ENCODE data around the gene ADGRL1.
A peak's percentile ranks its signal among the peaks of the same experiment; 100 is the strongest.
"Not testable (repeated sequence)": the region's sequence is repeated elsewhere in the genome, so short reads cannot be mapped to it uniquely, and the experiment has no call there.

Gene ADGRL1

GRCh38 chr19:14203177-14203576 is 2.8 kb downstream of the ADGRL1 start:
- H3K36me3 ChIP-seq (ENCODE audit: insufficient read depth, low read length), result no peaks in the 10 kb centered on the region
- H2AFZ ChIP-seq (ENCODE audit: low read depth, low read length), result no peak overlapping the region
- H3K4me3 ChIP-seq (ENCODE audit: low read depth in 1 of 2, low read length in 2 of 2), result no peak overlapping the region
- H3K9ac ChIP-seq (ENCODE audit: low read depth, low read length), result no peak overlapping the region
- no peaks in the 10 kb centered on the region for H3K9me3 ChIP-seq (ENCODE audit: insufficient read depth, low read length, severe bottlenecking)
- H3K27me3 ChIP-seq (ENCODE audit: insufficient read depth, low read length, poor library complexity), result peaks cover 8% of the 10 kb centered on the region
- ATAC-seq (ENCODE audit: insufficient read depth, low read depth) (no peak), DNase-seq (no peak)
- H4K20me1 ChIP-seq (ENCODE audit: insufficient read depth, low read length), result peaks cover 30% of the 10 kb centered on the region
- peaks cover 29% of the 10 kb centered on the region for H3K79me2 ChIP-seq (ENCODE audit: insufficient read depth, low read length)
- H3K4me2 ChIP-seq (ENCODE audit: insufficient read depth, low read length), result no peak overlapping the region
- peaks cover 33% of the 10 kb centered on the region for H3K4me1 ChIP-seq (ENCODE audit: insufficient read depth, low read length)
- H3K27ac ChIP-seq (ENCODE audit: low read length), result no peak overlapping the region
- TF ChIP-seq EZH2 (IDR thresholded peaks at IDR 0.05; ENCODE audit: borderline replicate concordance, low read depth, low read length, severe bottlenecking) (no peak), CTCF (IDR thresholded peaks at IDR 0.05; ENCODE audit: borderline replicate concordance, extremely low read depth, low read length, poor library complexity, severe bottlenecking) (no peak)

- Histone ChIP-seq H4K20me1 (ENCODE audit: insufficient read depth, low read length) (peaks cover 37% of the 10 kb centered on the region), H3K79me2 (ENCODE audit: insufficient read depth, low read length) (peaks cover 29% of the 10 kb centered on the region), H3K4me1 (ENCODE audit: insufficient read depth, low read length) (peaks cover 21% of the 10 kb centered on the region)
- H3K4me3 ChIP-seq (ENCODE audit: low read depth in 1 of 2, low read length in 2 of 2); H2AFZ ChIP-seq (ENCODE audit: low read depth, low read length); ATAC-seq (ENCODE audit: insufficient read depth, low read depth); H3K9me3 ChIP-seq (ENCODE audit: insufficient read depth, low read length, severe bottlenecking); H3K36me3 ChIP-seq (ENCODE audit: insufficient read depth, low read length); H3K4me2 ChIP-seq (ENCODE audit: insufficient read depth, low read length); DNase-seq; H3K9ac ChIP-seq (ENCODE audit: low read depth, low read length); H3K27me3 ChIP-seq (ENCODE audit: insufficient read depth, low read length, poor library complexity); H3K27ac ChIP-seq (ENCODE audit: low read length): not testable (repeated sequence)
These were observed 4.5 kb downstream of the ADGRL1 start for GRCh38 chr19:14201481-14201880.

- TF ChIP-seq CTCF (IDR thresholded peaks at IDR 0.05; ENCODE audit: borderline replicate concordance, extremely low read depth, low read length, poor library complexity, severe bottlenecking), result peak; percentile 66
- H3K9me3 ChIP-seq (ENCODE audit: insufficient read depth, low read length, severe bottlenecking); H3K27ac ChIP-seq (ENCODE audit: low read length); H3K4me2 ChIP-seq (ENCODE audit: insufficient read depth, low read length); H3K27me3 ChIP-seq (ENCODE audit: insufficient read depth, low read length, poor library complexity); H3K36me3 ChIP-seq (ENCODE audit: insufficient read depth, low read length); H2AFZ ChIP-seq (ENCODE audit: low read depth, low read length); H3K4me3 ChIP-seq (ENCODE audit: low read depth in 1 of 2, low read length in 2 of 2); H3K9ac ChIP-seq (ENCODE audit: low read depth, low read length): not testable (repeated sequence)
- Histone ChIP-seq H4K20me1 (ENCODE audit: insufficient read depth, low read length) (peaks cover 47% of the 10 kb centered on the region), H3K4me1 (ENCODE audit: insufficient read depth, low read length) (peaks cover 14% of the 10 kb centered on the region), H3K79me2 (ENCODE audit: insufficient read depth, low read length) (peaks cover 27% of the 10 kb centered on the region)
- DNase-seq, result peak; percentile 63
- ATAC-seq (ENCODE audit: insufficient read depth, low read depth), result peak; percentile 79
These were observed 5.7 kb downstream of the ADGRL1 start for GRCh38 chr19:14200147-14200841.

- no peak overlapping the region for H3K4me3 ChIP-seq (ENCODE audit: low read depth in 1 of 2, low read length in 2 of 2)
- H4K20me1 ChIP-seq (ENCODE audit: insufficient read depth, low read length), result peaks cover 43% of the 10 kb centered on the region; the same call in 1 of the 2 replicates
- TF ChIP-seq EZH2 (IDR thresholded peaks at IDR 0.05; ENCODE audit: borderline replicate concordance, low read depth, low read length, severe bottlenecking) (no peak), CTCF (IDR thresholded peaks at IDR 0.05; ENCODE audit: borderline replicate concordance, extremely low read depth, low read length, poor library complexity, severe bottlenecking) (peak; percentile 41)
- no peaks in the 10 kb centered on the region for H3K36me3 ChIP-seq (ENCODE audit: insufficient read depth, low read length)
- H2AFZ ChIP-seq (ENCODE audit: low read depth, low read length), result no peak overlapping the region
- ATAC-seq (ENCODE audit: insufficient read depth, low read depth) (peak; percentile 47; the same call in 2 of the 3 replicates), DNase-seq (peak; percentile 35)
- H3K27me3 ChIP-seq (ENCODE audit: insufficient read depth, low read length, poor library complexity), result no peaks in the 10 kb centered on the region
- no peak overlapping the region for H3K9ac ChIP-seq (ENCODE audit: low read depth, low read length)
- peaks cover 16% of the 10 kb centered on the region for H3K79me2 ChIP-seq (ENCODE audit: insufficient read depth, low read length)
- 0 out of 2 replicates have a peak, but pooled peaks cover under 1% of the 10 kb centered on the region for H3K4me1 ChIP-seq (ENCODE audit: insufficient read depth, low read length)
- no peak overlapping the region for H3K4me2 ChIP-seq (ENCODE audit: insufficient read depth, low read length)
- H3K27ac ChIP-seq (ENCODE audit: low read length), result no peak overlapping the region
- H3K9me3 ChIP-seq (ENCODE audit: insufficient read depth, low read length, severe bottlenecking), result no peaks in the 10 kb centered on the region
These were observed 7.3 kb downstream of the ADGRL1 start for GRCh38 chr19:14198384-14199376.

Data from DND-41 (cell line).